COLO668 (cell line): ENCODE data around the gene AMDHD2.
A peak's percentile ranks its signal among the peaks of the same experiment; 100 is the strongest.

Experiments
- DNase-seq: peaks from one replicate; lab custom pipeline; 2025; ENCODE audit not compliant: unreplicated experiment; lab: John Stamatoyannopoulos, UW

AMDHD2 gene

DNA sequence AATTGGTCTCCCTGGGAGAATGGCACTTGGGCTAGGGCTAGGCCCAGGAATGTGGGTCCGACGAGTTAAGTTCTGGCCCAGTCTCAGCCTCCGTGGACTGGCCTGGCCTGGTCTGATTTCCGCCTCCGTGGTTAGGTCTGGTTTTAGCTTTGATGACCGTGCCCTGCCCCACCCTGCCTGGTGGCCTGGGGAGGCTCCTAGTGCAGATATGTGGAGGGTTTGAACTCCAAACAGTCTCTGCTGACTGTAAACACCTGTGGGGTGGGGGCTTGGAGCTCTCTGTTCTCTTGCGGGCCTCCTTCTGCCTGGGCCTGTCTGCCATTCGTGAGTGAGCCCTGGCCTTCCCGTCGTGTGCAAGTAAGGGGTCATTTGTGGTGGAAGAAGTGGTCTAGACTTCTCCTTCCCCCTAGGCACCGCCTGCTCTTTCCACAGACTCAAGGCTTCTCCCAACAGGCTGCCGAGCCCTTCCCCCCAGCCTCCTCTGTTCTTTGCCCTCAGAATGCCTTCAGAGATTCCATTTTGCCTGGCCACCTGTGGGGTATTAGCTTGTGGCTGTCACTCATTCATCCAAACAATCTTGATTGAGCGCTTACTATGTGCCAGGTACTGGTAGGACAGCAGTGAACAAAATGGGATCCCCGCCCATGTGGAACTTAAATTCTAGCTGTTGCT is 4.9 kb upstream of the AMDHD2 start:
- no peak for DNase-seq

DNA sequence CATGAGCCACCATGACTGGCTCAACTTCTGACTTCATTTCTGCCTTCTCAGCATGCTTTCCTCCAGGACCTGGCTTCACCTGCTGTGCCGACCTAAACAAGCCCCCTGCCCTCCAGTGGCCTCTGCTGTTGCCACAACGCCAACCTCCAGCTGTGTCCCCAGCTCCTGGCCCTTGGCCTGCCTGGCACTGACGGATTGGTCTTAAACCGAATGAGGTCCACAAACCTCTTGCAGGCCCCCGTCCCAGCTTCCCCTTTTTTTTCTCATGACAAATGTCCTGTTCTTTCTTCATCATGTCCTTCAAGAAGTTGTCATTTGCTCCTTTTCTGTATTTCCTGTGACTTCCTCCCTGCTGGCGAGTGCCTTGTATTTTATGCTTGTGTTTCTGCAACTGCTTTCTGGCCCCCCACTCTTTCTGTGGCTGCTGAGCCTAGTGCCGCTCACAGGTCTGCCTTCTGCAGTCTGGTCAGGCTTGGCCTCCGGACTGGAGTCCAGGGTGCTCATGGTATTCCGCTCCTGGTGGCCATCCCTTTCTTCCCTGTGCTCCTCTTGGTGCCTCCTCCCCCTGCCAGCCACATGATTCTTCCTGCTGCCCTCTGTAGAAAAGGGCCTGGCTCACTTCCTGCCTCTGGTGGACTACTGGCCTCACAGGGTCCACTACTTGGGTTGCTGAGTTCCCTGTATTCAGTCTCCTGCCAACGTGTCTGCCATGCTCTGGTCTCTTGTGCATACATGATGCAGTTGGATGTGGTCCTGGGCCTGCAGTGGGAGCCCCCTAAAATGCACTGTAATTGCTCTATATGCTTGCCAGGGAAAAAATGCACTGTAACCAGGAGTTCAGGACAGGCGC is 3.6 kb upstream of the AMDHD2 start:
- DNase-seq = no peak

- no peak for DNase-seq
These were observed 2.1 kb upstream of the AMDHD2 start for GRCh38 chr16:2517954-2518605.

GRCh38 chr16:2518823-2519710 is 1.1 kb upstream of the AMDHD2 start:
- DNase-seq = no peak

DNA sequence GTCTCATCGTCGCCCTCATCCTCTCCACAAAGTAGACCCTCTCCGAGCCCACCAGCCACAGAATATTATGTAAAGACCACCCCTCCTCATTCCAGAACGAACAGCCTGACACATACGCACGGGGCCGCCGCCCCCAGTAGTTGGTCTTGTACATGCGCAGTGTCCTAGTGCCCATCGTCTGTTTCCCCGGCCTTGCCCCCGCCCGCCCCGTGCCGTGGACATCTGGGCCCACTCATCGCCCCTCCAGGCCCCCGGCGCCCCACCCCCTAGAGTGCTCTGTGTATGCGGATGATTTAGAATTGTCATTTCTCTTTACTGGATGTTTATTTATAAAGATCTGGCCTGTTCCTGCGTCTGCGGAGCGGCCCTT is 475 bp upstream of the AMDHD2 start:
- no peak for DNase-seq

DNA sequence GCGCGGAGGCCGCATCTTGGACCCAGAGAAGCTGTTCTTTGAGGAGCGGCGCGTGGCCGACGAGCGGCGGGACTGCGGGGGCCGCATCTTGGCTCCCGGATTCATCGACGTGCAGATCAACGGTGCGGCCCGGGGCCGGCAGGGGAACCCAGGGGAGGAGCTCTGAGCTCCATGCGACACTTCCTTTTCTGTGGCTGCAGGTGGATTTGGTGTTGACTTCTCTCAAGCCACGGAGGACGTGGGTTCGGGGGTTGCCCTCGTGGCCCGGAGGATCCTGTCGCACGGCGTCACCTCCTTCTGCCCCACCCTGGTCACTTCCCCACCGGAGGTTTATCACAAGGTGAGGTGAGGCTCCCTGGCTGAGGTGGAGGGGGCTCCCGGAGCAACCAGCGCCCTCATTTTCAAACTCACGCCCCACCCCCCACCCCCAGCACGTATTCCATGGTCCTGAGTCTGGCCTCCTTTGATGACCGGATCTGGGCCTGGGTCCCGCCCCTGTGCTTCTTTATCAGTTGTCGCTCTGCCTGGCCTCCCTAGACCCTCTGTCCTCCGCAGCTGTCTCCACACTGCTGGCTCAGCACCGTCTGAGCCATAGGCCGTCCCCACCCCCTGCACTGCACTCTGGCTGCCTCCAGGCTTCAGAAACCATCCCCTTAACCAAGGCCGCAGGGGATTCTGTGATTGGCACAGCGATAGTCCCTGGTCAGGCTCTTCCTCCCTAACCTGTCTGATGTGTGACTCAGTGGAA is 787 bp downstream of the AMDHD2 start:
- DNase-seq = peak; percentile 27

DNA sequence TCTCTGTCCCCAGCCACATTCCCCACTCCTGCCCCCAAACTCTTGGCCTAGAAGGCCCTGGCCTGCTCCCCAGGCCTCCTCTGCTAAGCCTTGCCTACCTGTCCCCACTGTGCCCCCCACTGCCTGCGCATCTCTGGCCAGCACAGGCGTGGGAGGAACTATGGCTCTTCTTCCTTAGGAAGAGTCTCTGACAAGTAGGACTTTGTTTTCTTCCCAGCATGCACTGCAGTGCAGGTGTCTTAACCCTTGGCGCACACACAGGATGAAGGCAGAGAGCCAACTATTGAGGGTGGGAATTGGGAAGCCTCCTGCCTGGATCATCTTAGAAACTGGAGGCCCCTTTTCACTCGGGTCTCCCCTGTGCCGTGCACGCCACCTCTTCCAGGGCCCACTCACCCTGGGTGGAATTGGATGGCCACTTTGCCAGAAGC is 3.6 kb downstream of the AMDHD2 start:
- no peak for DNase-seq

- DNase-seq = no peak
These were observed 4.3 kb downstream of the AMDHD2 start for GRCh38 chr16:2524339-2524938.

DNA sequence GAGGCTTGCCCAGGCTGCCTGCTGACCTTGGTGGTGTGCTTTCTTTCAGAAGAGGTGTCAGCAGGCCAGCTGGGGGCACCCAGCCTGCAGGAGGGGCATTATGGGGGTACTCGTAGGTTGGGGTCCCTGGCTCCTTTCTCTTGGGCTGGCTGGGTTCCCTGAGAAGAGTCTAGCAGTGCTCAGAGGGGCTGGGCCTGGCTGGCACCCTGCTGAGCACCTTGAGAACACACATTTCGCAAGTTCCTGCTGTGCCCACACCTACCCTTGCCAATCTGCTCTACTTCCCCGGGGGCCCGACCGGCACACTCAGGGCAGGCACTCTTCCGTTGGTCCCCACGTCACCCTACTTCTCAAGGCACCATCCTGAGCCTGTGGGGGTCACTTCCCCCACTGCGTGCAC is 6.0 kb downstream of the AMDHD2 start:
- no peak for DNase-seq

DNA sequence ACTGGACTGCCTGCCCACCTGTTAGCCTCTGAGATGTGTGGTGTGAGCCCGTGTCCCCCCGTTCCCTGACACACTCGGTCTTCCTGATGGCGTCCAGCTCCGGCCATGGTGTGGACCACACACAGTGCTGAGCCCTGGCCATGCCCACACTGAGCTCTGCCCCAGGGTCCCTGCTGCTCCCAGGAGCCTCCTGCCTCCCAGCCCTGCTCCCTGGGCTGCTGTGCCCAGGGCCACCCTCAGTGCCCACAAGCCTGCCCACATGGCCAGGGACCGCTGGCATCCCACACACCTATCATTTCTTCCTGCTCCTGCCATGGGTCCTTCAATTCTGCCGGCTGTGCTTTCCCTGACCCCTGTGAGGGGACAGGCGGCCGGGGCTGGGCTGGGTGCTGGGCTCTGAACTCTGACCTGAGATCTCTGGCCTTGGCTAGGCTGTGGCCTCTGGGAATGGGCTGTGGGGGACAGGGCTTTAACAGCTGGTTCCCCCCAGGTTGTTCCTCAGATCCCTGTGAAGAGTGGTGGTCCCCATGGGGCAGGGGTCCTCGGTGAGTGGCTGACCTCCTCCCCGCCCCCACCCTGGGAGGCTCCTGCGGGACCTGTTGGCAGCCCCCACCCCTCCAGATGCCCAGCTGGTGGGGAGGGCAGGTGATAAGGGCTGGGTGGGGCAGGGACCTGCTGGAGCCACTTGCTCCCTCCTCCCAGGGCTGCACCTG is 7.1 kb downstream of the AMDHD2 start:
- no peak for DNase-seq

GRCh38 chr16:2527784-2528100 is 7.6 kb downstream of the AMDHD2 start:
- no peak for DNase-seq

- DNase-seq = no peak
These were observed 8.2 kb downstream of the AMDHD2 start for GRCh38 chr16:2528161-2529060.

GRCh38 chr16:2529061-2529931 is 9.1 kb downstream of the AMDHD2 start:
- peak; percentile 19 for DNase-seq

- no peak for DNase-seq
These were observed 9.9 kb downstream of the AMDHD2 start for GRCh38 chr16:2529961-2530628.

DNA sequence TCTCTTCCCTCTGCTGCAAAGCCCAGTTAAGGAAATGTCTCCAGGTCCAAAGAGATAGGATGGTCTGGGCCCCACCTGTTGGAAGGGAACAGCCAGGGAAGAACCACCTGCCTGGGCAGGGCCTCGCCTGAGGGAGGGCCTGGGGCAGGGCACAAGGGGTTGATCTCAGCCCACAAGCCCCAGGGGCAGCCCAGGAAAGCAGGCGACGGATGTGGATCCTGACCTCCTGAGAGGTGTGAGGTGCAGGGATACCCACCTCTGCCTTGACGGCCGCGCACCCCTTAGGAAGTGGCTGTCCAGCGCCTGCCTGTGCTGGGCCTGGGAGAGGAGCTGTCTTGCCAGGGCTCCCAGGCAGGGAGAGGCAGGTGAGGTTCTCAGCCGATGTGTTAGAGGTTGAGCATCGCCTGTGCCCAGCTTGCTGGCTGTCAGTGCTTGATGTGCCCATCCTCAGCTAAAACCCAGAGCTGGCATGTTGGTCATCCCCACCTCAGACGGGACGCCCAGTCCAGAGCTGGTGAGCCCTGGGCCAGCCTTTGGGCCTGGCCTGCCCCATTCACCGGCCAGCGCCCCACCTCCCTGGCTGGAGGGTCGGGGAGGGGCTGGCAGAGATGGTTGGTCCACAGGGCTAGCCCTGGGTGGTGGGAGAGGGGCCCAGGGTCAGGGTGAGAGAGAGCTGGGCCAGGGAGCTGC is 10.6 kb downstream of the AMDHD2 start:
- no peak for DNase-seq

DNA sequence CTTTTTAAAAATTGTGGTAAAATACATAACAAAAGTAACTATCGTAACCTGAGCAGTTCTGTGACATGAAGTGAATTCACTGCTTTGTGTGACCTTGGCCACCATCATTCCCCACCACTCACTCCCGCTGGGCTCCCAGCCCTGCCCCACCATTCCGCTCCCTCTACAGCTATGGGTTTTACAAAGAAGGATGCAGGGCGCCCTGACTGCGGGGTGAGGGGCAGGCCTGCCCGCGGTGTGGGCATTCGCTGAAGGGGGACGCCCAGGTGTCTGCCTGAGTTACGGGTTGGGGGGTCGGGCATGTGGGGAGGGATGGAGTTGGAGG is 11.2 kb downstream of the AMDHD2 start, which contains the start of gene CEMP1:
Gene CEMP1 (minus strand): TSS at position 38 of the 325 bp plus-strand sequence. CDS start 335 bp downstream, outside the sequence.
- no peak for DNase-seq
